Ishikawa (cell line): ENCODE results near the gene RSAD2.

Experiments
- CEBPB ChIP-seq: IDR thresholded peaks from 2 replicates; pipeline ENCODE4 v1.6.1; 2012
- EP300 ChIP-seq: IDR thresholded peaks from 2 replicates; pipeline ENCODE4 v1.6.1; 2012; ENCODE audit warnings: borderline replicate concordance
- TAF1 ChIP-seq: IDR thresholded peaks from 2 replicates; pipeline ENCODE4 v1.6.1; 2012; ENCODE audit warnings: low read depth, mild to moderate bottlenecking
- YY1 ChIP-seq: IDR thresholded peaks from 2 replicates; pipeline ENCODE4 v1.6.1; 2012; ENCODE audit warnings: low read depth
- TF ChIP-seq, protein P1 (sequence below): IDR thresholded peaks from 2 replicates; pipeline ENCODE4 v1.6.1; 2012

DNA sequence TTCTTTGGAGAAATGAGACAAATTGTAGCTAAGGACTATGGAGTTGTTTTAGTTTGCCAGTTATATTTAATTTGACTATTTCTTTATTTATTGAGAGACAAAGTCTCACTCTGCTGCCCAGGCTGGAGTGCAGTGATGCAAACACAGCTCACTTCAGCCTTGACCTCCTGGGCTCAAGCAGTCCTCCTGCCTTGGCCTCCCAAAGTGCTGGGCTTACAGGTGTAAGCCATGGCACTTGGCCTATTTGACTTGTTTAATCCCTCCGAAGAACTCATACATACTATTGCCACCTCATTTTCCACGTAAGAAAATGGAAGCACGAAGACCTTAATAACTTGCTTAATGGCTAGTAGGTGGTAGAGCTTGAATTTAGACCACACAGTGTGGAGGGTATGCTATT is 38.6 kb downstream of the RSAD2 start:
- TF ChIP-seq, protein P1, sequence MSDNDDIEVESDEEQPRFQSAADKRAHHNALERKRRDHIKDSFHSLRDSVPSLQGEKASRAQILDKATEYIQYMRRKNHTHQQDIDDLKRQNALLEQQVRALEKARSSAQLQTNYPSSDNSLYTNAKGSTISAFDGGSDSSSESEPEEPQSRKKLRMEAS = no peak
- TF ChIP-seq CEBPB = no peak
- TF ChIP-seq TAF1 = no peak
- no peak for TF ChIP-seq EP300
- TF ChIP-seq YY1 = no peak
